Measurements from ENCODE around the gene CACNB4.

- TF ChIP-seq CTCF (IDR thresholded peaks at IDR 0.05) (no peak), POLR2A (IDR thresholded peaks at IDR 0.05) (no peak)
Observed at GRCh38 chr2:151819920-151820319, 278.9 kb downstream of the CACNB4 start.
